ENCODE results near the gene CACNA1G. TPM values are rescaled to one million over a fixed set of nuclear protein-coding genes. Genes with fewer than 3 reads are reported as not detected.

Gene CACNA1G
- total RNA-seq, 1 donor from 2014 or later: 1.6 TPM

GRCh38 chr17:50520483-50520882, 40.0 kb upstream of the CACNA1G start:
- DNase-seq (ENCODE audit: low spot score): no peak
- Mint-ChIP-seq H3K27ac (no peak overlapping the region), H3K36me3 (no peaks in the 10 kb centered on the region), H3K9me3 (no peaks in the 10 kb centered on the region), H3K4me3 (no peak overlapping the region), H3K4me1 (peaks cover 25% of the 10 kb centered on the region), H3K27me3 (ENCODE audit: insufficient read depth, low read depth) (peaks cover 14% of the 10 kb centered on the region)
- H3K79me2 ChIP-seq (ENCODE audit: low read depth): no peaks in the 10 kb centered on the region
- H3K36me3 ChIP-seq: no peaks in the 10 kb centered on the region
- no peak overlapping the region for H3K9ac ChIP-seq
- no peaks in the 10 kb centered on the region for H4K20me1 ChIP-seq (ENCODE audit: low read depth)
- no peak for TF ChIP-seq CTCF (IDR thresholded peaks at IDR 0.05)
- TF ChIP-seq EZH2 (IDR thresholded peaks at IDR 0.05): no peak
- TF ChIP-seq EZH2phosphoT487 (IDR thresholded peaks at IDR 0.05): no peak
- H3K4me1 ChIP-seq: no peaks in the 10 kb centered on the region
- H3K4me3 ChIP-seq: no peak overlapping the region
- H3K27me3 ChIP-seq: no peaks in the 10 kb centered on the region
- H3K9me3 ChIP-seq (ENCODE audit: low read depth): no peaks in the 10 kb centered on the region
- no peaks in the 10 kb centered on the region for H3F3A ChIP-seq (ENCODE audit: low read depth)
- no peak overlapping the region for H3K27ac ChIP-seq
- H3K4me2 ChIP-seq: no peak overlapping the region
- no peak overlapping the region for H2AFZ ChIP-seq (replicated peaks)

GRCh38 chr17:50521514-50521913, 39.0 kb upstream of the CACNA1G start:
- H3F3A ChIP-seq (ENCODE audit: low read depth): no peaks in the 10 kb centered on the region
- Mint-ChIP-seq H3K27me3 (ENCODE audit: insufficient read depth, low read depth) (peaks cover 14% of the 10 kb centered on the region), H3K27ac (no peak overlapping the region), H3K4me3 (no peak overlapping the region), H3K4me1 (peaks cover 25% of the 10 kb centered on the region), H3K36me3 (no peaks in the 10 kb centered on the region), H3K9me3 (no peaks in the 10 kb centered on the region)
- TF ChIP-seq EZH2 (IDR thresholded peaks at IDR 0.05): no peak
- TF ChIP-seq EZH2phosphoT487 (IDR thresholded peaks at IDR 0.05): no peak
- no peak for TF ChIP-seq CTCF (IDR thresholded peaks at IDR 0.05)
- no peaks in the 10 kb centered on the region for H3K4me1 ChIP-seq
- no peak overlapping the region for H2AFZ ChIP-seq (replicated peaks)
- H3K9me3 ChIP-seq (ENCODE audit: low read depth): no peaks in the 10 kb centered on the region
- no peaks in the 10 kb centered on the region for H3K36me3 ChIP-seq
- H3K27ac ChIP-seq: no peak overlapping the region
- H4K20me1 ChIP-seq (ENCODE audit: low read depth): no peaks in the 10 kb centered on the region
- H3K27me3 ChIP-seq: no peaks in the 10 kb centered on the region
- no peaks in the 10 kb centered on the region for H3K79me2 ChIP-seq (ENCODE audit: low read depth)
- no peak for DNase-seq (ENCODE audit: low spot score)
- no peak overlapping the region for H3K4me3 ChIP-seq
- no peak overlapping the region for H3K4me2 ChIP-seq
- no peak overlapping the region for H3K9ac ChIP-seq

GRCh38 chr17:50522766-50523165, 37.7 kb upstream of the CACNA1G start:
- no peak overlapping the region for H3K4me2 ChIP-seq
- H3K4me1 Mint-ChIP-seq: peaks cover 25% of the 10 kb centered on the region
- TF ChIP-seq EZH2phosphoT487 (IDR thresholded peaks at IDR 0.05) (no peak), EZH2 (IDR thresholded peaks at IDR 0.05) (no peak), CTCF (IDR thresholded peaks at IDR 0.05) (no peak)

More at GRCh38 chr17:50522766-50523165, 37.7 kb upstream of the CACNA1G start:
- Histone ChIP-seq H3K27me3 (no peaks in the 10 kb centered on the region), H3K9ac (no peak overlapping the region), H3K9me3 (ENCODE audit: low read depth) (no peaks in the 10 kb centered on the region), H4K20me1 (ENCODE audit: low read depth) (no peaks in the 10 kb centered on the region), H3K36me3 (no peaks in the 10 kb centered on the region), H3K79me2 (ENCODE audit: low read depth) (no peaks in the 10 kb centered on the region), H3K27ac (no peak overlapping the region), H2AFZ (replicated peaks) (no peak overlapping the region), H3F3A (ENCODE audit: low read depth) (no peaks in the 10 kb centered on the region), H3K4me1 (no peaks in the 10 kb centered on the region), H3K4me3 (no peak overlapping the region)
- Mint-ChIP-seq H3K27me3 (ENCODE audit: insufficient read depth, low read depth) (peaks cover 6% of the 10 kb centered on the region), H3K27ac (peak overlapping the region; percentile 76), H3K9me3 (no peaks in the 10 kb centered on the region), H3K36me3 (no peaks in the 10 kb centered on the region), H3K4me3 (no peak overlapping the region)
- no peak for DNase-seq (ENCODE audit: low spot score)
